GM19240 (cell line): Measurements from ENCODE around the gene COL7A1.

Source experiments
- DNase-seq: peaks from one replicate; pipeline ENCODE4 v3.0.0; 2011; ENCODE audit warnings: low spot score; ENCODE audit not compliant: insufficient read length

The COL7A1 gene

DNA sequence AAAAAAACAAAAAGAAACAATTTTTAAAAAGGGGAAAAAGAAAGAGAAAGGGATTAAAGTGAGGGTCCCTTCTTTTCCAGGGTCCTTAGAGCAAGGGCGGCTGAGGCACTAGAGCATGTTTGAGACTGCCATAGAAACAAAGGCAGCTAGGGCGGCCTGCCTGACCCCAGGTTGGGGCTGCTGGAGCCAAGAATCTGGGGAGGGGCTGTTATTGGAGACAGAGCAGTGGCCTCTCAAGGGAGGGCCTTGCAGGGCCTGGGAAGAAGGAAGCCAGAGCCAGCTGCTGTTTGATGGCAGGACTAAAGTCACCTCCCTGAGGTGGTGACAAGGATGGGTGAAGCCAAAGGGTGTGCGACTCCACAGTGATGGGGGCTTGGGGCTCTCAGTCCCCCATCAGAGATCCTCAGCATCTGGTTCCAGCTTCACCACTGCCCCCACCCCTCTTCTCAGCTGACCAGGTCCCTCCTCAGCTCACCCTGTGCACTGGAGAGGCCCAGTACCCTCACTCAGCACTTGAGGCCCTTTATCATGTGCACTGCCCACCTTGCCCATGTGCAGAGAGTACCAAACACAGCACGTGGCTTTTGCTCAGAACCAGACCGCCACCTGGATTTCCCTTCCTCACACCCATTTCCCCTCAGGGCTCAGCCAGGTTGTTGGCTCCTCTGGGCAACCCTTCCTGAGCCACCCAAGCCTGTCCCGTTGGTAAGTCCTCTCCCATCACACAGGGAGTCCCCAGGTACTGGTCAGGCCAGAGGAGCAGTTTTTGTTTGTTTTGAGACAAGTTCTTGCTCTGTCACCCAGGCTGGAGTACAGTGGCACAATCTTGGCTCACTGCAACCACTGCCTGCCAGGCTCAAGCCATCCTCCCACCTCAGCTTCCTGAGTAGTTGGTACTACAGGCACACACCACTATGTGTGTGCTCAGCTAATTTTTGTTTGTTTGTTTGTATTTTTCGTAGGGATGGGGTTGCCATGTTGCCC is 24.7 kb upstream of the COL7A1 start:
- DNase-seq: no peak

DNA sequence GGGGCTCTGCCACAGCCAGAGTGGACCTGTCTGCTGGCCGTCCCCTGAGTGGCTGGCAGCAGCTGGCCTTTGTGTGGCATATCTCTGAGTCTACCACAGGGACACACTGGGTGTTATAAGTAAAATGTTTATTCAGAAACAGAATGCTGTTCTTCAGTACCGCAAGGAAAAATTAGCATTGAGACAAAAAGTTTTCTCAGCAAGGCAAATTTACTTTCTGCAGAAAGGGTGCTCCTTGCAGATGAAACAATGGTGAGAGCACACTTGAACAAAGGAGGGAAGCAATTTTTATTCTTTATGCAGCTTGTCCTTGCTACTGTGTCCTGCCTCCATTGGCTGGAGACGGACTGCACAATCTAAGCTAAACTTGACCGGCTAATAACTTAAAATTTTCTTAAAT is 22.4 kb upstream of the COL7A1 start:
- DNase-seq: no peak

DNA sequence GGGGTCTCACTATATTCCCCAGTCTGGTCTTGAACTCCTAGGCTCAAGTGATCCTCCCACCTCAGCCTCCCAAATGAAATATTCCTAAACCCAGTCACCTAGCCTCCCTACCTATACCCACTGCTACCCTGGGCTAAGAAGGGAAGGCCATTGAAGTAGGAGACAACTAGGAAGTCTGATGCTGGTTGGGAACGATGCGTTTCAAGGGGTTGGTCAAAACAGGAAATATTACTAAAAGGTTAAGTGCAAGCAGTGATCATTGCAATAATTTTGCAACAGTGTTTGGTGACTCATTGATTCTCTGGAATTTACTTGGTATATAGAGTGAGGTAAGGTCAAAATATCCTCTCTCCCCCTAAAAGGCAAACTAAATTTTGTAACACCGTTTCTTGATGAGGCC is 18.9 kb upstream of the COL7A1 start:
- no peak for DNase-seq

DNA sequence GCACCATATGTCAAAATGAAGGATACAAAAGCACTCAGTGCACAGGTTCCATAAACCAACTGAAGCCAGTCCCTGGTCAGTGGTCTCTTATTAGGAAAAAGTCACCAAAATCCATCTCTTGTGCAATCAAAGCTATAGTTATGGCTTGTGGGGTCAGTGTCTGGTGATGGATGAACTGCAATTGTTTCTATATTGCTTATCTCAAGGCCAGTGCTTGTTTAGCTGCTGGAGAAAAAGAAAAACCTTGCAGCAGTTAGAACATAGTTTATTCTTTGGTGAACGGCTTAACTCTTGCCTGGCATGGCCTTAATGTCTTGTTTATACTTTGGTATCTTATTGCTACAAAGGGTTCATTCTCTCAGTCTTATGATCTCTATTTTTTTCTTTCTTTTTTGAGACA is 17.2 kb upstream of the COL7A1 start:
- DNase-seq: no peak

DNA sequence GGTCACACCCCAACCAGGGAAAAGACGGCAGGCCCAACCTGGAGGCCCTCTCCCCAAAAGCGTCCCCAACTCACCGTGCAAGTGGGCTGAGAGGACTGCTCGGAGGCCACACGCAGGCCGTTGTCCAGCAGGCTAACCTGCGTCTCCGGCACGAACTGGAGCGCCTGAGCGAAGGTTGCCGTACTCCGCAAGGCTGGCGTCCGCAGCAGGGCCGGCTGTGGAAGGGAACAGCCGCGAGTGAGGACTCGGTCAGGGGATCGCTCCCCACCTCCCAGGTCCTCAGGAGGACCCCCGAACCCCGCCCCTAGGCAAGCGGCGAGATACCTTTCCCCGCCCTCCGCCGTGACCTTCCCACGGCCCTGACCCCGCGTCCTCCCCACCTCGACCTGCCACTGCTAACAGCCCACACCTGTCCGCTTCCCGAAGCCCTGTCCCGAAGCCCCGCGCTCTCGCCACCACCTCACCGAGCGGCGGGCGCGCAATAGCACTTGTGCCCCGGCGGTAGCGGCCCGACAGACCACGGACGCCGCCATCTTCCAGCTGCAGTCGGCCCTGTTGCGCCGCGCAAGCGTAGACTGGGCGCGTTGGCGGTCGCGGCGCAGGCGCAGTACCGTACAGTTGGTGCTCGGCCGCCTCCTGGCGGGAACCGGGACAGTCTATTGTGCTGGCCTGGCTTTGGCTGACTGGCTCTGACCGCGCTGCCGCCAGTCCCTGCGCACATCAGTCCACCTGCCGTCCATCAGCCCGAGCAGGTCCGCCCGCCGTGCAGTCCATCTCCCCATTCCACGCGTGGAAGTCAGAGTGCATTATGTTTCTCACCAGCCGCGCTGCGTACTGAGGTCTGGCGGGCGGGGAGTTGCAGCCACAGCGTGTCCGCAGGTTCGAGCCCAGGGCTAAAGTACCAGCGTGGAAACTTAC is 14.2 kb upstream of the COL7A1 start, which contains the start of gene UQCRC1:
Gene UQCRC1, minus strand, starts transcription at position 559 of the 918 bp plus-strand sequence. Its CDS starts 26 bp downstream, at position 533.
- peak; percentile 98 for DNase-seq

DNA sequence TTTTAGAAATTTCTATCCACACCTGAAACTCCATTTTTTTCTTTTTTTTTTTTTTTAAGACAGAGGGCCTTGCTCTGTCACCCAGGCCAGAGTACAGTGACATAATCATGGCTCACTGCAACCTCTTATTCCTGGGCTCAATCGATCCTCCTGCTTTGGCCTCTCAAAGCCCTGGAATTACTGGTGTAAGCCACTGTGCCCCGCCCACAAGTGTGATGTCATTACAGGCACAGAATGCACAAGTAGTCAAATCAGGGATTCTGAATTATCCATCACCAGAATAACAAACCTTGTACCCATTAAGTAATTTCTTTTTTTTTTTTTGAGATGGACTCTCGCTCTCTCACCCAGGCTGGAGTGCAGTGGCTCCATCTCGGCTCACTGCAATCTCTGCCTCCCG is 12.4 kb upstream of the COL7A1 start:
- DNase-seq: no peak

DNA sequence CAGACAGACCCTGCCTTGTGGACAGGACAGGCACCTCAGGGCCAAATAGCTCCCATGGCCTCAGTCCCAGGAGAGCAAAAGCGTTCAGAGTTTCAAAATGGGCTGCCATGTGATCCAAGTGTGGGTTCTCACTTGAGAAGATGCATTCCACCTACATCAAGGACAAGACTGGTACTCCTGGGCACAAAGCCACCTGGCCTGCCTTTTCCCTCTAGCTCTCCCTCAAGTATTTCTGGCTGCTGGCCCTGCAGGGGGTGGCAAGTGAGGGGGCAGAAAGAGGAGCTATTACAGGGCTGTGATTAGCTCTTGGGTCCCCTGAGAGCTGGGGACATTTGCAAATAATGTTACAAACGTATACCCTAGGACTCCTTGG is 6.5 kb upstream of the COL7A1 start:
- DNase-seq: no peak

DNA sequence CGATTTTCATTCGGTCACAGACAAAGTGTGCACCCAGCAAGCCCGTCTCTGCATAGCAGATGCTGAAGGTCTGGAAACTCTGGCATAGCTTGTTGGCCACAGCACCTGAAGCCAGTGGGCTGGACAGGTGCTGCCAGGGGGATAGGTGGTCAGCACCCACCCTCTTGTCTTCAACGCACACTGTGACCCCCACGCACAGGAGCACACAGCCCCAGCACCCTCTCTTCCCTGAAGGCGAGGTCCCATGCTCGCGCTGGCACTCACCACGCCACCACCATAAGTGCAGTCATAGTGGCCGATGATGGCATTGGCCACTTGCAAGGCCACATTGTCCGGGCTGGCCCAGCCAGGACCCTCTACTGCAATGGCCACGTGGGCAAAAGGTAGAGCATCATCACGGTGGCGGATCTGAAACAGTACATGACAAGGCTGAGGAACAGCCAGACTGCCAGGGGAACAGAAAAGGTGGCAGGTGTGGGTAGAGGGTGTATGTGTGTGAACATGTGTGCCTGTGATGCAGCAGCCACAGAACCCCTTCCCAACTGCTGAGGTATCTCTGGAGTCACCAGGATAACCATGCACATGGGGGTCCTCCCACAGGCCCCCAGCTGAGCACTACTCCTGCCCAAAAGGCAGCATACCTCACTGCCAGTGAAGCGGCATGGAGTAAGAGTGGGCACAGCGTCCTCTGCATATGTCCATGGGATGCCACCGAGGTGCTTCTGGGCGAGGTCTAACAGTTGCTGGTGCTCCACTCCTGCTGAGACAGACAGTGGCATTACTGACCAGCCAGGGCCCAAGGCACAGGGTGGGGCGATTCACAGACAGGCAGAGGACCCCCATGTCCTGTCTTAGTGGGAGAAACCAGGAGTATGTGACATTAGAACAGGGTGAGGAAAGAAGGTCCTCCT is 5.8 kb upstream of the COL7A1 start:
- no peak for DNase-seq

DNA sequence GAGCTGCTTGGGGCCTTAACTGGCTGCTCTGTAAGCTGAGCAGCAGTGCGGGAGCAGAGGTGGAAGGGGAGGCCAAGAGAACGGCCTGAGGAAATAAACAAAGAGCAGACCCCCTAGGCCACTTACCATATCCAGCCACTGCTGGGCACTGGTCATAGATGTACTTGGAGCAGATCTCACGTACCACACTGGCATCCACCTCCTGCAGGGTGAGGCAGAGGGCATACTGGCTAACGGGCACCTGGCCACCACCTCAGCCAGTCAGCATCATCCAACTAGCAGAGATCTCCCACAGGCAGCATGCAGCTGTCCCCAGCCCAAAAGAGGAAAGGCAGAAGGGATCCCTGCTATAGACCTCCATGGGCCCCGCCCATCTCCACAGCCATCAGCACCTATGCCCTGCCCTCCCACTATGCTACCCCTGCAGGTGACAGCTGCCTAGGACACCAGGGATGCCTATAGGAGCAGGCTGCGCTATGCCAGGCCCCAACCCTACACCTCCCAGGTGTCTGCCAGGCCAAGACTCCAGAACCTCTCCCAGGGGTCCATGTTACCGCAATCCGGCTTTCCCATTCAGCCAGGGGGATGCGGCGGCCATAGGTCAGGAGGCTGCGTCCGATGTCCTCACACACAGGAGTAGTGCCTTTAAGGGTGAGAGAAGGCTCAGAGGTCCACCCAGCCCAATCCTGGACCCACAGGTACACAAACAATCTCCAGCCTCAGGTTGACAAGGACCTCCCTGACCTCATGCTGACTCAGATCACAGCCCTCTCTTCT is 4.6 kb upstream of the COL7A1 start:
- DNase-seq: no peak

DNA sequence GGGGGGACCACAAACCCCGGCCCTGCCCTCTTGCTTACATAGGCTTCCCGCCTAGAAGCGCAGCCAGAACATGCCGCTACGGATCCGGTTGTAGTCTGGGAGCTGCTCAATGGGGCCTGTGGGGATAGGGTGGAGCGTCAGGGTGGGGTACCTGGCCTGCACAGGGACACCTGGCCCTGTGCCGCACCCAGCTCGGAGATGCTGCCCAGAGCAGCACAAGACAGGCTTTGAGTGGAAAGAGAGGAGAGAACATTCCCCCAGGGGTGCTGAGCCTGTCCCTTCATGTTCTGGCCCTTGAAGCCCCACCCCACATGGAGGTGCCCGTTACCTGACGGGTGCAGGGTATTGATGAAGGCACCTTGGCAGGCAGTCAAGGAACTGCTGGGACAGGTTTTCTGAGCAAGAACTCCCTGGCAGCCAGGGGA is 4.0 kb upstream of the COL7A1 start:
- no peak for DNase-seq

DNA sequence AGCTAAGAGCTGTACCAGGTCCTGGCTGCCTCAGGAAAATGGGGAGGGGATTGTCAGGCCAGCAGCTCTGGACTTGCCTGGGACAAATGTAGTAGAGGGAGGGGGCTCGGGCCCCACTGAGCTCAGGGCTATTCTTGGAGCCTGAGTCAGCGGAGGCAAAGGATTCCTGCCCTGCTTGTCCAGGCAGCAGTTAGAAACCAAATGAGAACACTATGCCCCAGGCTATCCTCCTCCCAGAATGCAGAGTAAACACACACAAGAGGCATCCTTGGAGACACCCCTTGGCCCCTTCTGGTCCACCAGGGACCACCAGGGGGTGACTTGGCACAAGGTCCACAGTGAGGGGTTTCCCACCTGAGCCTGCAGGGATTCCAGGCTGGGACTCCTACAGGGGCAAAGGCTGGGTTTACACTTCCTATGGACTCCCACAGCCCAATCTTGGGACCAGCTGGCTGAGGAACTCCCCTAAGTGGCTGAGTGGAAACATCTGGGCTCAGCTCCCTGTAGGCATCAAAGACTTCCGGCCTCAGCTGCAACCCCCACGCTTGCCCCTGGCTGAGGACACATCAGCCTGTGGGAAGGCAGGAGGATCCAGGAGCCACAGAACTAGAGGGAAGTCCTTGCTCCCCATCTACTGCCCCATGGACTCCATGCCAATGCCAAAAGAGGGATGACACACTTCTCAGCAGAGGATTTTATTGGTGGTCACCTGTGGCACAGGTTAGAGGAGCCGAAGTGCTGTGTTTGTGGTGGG is 3.4 kb upstream of the COL7A1 start:
- DNase-seq: no peak

DNA sequence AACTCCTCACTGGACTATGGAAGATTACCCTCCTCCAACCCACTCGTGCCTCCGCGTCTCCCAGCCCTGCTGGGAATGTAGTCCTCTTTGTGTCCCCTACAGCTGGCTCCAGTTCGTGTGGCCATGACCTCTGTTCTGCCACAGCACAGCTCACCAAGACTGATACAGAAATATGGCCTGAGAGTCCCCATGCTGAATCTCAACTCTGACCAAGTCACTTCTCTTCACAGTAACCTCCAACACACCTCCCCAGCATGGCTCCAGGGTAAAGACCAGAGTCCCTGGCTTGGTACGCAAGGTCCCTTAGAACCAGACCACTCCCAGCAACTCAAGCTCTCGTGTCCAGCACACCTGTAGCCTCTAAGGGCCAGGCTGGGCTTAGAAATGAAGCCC is 2.3 kb upstream of the COL7A1 start:
- DNase-seq: no peak

DNA sequence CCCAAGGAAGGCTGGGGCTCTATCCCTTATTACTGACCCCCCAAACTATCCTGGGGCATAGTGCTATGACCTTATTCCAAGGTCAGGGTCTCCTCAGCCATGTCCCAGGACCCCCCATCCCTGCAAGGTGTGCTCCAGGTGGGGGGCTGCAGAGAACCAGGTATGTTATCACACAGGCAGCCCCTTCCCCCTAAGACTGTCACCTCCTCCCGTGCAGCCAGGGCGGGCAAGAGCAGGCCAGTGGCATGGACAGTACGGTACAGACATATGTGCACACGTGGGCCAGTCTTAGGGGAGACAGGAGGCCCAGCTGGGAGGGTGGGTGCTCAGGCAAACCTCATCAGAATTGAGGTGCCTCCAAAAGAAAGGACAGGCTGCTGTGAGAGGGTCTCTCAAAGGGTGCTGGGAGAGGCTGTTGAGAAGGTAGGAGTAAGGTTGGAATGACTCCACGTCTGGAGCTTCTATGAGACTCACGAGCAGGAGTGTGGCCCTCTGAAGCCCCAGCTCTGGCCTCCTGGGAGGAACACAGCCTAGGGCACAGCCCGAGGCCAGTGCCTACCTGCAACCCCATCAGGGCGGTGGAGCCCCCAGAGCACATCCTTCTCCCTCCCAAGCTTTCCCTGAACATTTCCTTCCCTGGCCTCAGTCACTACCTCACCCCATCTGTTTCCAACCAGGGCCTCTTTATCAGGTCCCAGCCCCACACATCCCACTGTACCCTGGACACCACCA is 1.7 kb upstream of the COL7A1 start:
- DNase-seq: no peak

DNA sequence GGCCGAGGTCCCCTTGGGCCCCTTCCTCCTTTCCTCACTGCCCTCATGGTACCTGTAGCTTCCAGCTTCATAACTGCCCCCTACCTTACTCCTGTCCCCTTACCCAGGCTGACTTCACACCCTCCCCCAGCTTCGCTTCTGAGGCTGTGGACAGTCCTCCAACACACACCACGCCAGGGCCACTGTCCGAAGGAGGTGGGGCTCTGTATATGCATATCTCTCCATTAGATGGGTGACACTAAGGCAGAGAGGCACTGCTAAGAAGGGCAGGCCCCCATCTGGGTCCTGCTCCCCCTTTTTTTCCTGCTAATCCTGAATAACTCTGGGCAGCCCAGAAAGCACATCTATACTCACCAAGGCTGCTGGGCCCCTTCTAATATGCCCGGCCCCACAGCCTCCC is 1.0 kb upstream of the COL7A1 start:
- no peak for DNase-seq

DNA sequence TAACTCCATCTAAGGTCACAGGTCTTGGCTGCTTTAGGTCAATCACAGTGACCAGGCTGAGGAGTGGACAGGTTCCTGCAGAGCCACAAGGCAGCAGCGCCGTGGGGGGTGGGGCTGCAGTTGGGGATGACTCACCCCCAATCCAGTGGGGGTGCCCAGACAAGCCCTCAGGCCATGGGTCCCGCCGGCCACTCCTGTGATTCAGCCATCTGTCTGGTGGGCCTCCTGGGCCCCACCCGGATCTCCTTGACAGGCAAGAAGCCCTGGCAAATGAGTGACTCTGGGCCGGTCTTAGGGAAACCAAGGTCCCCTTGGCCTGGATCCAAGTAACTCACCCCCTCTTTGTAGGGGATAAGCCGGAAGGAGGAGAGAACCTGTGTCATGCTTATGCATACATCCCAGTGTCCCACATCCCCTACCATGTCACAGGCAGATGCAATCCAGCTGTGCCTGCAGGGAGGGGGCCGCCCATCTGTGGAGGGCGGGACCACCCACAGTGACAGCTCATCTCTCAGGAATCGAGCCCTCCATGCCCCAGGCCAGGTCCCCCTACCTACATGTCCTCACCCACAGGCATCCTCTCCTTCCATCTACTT is 495 bp upstream of the COL7A1 start:
- DNase-seq: no peak

DNA sequence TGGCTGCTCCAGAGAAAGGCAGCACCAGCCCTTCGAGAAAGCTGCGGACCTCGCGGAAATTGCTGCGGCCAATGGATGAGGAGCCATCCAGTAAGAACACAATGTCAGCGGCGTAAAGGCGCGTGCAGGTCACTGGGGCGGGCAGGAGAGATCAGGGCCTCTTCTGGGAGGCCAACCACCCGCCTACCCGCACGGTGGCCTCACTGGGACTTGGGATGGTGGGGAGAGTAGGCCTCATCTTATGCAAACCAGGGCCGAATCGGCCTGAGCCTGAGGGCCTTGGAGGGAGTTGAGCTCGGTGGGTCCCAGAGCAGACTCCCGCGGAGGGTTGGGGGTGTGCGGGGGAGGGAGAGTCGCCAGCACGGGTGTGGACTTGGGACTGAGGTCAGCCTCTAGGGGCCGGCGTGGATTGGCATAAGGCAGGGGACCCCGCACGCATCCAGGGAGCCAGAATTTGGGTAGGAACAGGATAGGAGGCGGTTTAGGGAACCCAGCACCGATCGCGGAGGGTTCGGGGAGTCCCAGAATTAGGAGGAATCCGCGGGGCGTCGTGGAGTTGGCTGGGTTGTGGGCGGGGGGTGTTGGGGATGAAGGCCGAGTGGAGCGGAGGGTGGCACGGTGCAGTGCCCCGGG is 596 bp downstream of the COL7A1 start:
- DNase-seq: no peak

DNA sequence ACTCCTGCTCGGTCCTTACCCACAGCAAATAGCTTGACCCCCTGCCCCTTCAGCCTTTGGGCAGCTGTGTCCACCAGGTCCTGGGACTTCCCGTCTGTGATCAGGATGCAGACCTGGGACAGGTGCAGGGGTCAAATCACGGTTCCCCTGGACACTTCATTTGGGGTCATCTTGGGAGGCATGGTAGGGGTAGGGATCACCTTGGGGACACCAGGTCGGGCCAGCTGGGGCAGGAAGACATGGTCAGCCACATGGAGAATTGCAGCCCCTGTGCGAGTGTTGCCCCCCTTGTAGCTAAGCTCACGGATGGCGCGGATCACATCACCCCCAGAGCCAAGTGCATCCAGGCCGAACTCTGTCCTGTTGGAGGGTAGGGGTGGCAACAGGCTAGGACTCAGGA is 1.8 kb downstream of the COL7A1 start:
- DNase-seq: no peak

DNA sequence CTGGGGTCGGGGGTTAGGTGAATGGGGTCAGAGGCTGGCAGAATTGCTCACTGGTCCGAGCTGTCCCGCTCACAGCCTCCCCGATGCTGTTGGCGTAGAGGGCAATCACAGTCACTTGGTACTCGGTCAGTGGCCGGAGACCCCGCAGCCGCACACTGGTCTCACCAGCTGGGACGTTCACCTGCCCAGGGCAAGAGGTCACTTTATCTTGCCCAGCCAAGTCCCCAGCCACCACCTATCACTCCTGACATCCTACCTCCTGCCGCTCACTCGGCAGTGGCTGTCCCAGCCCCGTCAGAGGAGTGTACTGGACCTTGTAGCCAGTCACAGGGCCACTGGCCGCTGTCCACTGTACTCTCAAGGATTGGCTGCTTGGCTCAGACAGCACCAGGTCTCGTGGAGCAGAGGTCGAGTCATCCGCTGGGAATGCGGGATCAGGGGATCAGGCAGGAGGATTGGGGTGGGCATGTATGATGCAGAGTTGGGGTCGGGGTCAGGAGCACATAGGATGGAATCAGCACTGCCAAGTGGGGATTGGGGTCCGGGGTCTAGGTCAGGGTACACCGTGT is 2.5 kb downstream of the COL7A1 start:
- DNase-seq: no peak
